RPMI7951 (cell line): Measurements from ENCODE around the gene PRKCI. TPM values are rescaled to one million over a fixed set of nuclear protein-coding genes. Genes with fewer than 3 reads are reported as not detected.
"Not testable (repeated sequence)": the region's sequence is repeated elsewhere in the genome, so short reads cannot be mapped to it uniquely, and the experiment has no call there.

ENCODE experiments used
- DNase-seq: peaks from one replicate; pipeline ENCODE4 v3.0.0-alpha.2; 2012; ENCODE audit warnings: low read depth
- total RNA-seq: library from RNA; depleted of rRNA; stranded (reverse); fragments of >200 nt; shearing (Covaris generic); gene quantifications from 2 replicates; pipeline ENCODE4 v1.2.3, GENCODE V29; 2014

PRKCI gene
- total RNA-seq, 1 experiment from 2014 or later: 36.2 TPM

GRCh38 chr3:170222647-170223541 lies 670 bp downstream of the PRKCI start:
- peak; percentile 23 for DNase-seq

DNA sequence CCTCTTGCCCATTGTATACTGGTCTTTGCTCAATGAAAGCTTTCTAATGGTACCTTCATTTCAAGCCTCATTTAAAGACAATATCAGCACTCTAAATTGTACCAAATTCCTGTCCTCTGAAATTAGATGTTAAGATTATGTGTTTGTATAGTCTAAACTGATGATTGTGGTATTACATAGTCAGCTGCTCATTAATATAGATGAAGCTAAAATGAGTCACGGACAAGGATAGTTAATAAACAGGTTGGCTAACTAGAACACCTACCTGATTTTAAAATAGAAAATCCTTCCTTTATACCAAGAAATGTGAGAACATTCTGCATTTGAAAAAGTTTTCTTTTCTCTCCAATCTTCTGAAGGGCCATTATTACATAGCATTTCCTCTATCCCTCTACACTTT lies 2.9 kb downstream of the PRKCI start:
- DNase-seq: no peak

DNA sequence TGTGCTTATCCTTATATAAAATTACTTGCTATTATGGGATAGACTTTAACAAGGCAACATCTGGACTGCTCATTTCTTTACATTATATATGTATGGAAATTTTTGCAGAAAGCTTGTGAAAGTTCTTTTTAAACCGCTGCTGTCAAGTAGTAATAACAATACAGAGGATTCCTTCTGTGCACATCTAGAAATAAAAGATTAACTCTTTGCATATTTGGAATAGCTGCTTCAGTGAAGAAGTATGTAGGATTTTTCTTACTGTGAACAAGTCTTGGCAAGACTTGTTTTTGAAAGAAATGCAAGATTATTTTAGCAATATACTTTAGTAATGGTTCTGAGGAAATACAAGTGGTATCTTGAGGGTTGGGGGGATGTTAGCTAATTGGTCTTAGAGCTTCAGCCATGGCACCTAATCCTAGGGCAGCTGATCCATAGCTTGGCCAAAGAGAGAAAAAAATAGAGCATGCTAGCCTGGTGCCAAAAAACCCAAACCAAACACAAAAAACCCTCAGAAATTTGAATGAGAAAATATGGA lies 4.3 kb downstream of the PRKCI start:
- no peak for DNase-seq

DNA sequence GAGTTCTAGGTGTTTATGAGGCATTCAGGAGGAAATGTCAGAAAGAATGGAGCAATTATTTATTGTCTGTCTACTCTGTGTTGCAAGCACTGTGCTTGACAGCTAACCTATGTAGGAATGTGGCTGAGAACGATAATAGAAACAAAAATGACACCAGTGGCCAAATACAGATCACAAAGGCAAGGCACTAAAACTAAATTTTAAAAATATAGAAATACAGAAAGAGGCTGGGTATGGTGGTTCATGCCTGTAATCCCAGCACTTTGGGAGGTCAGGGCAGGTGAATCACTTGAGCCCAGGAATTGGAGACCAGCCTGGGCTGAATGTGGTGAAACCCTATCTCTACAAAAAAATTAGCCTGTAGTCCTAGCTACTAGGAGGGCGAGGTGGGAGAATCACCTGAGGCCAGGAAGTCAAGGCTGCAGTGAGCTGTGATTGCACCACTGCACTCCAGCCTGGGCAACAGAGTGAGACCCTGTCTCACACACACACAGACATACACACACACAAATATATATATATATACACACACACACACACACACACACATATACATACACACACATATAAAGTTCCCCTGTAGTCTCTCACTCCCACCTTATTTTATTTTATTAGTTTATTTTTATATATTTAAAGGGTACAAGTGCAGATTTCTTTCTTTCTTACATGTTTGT lies 6.0 kb downstream of the PRKCI start:
- DNase-seq: no peak

DNA sequence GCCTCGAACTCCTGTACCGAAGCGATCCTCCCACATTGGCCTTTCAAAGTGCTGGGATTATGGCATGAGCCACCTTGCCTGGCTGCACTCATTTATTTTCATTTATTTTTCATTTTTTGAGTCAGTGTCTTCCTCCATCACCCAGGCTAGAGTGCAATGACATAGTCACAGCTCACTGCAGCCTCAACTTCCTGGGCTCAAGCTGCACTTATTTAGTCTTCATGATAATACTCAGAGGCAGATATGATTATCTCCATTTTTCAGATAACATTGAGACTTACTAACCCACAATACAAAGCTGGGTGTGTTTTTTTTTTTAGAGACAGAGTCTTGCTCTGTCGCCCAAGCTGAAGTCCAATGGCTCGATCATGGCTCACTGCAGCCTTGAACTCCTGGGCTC lies 10.0 kb downstream of the PRKCI start:
- no peak for DNase-seq

DNA sequence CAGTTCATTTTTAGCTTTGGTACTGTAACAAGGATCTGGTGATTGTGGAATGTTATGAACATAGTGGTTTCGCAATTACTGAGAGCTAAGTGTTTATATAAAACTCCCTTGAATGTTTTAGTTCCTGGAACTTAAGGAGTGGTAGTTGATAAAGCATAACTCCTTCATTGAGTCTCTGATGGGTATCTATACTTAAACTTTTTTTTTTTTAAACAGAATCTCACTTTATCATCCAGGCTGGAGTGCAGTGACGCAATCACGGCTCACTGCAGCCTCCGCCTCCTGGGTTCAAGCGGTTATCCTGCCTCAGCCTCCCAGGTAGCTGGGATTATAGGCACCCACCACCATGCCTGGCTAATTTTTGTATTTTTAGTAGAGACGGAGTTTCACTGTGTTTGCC lies 11.3 kb downstream of the PRKCI start:
- DNase-seq: peak; percentile 18

- DNase-seq: no peak
These were observed 17.9 kb downstream of the PRKCI start for GRCh38 chr3:170240142-170240541.

DNA sequence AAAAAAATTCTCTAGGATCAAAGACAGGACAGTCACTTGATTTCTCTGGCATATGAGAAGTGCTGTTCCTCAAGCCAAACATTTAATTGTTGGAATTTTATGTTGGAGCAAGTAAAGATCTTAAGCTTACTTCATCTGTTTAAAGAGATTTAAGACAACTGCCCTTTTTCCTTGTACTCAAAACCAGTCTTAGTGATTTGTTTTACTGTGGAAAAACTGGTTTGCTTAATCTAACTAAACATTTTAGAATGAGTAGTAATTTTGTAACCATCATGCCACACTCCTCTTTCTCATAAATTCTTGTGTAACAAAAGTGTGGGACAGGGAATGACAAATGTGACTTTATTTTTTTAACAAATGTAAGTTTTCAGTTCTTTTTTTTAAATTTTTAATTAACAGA lies 18.4 kb downstream of the PRKCI start:
- no peak for DNase-seq

DNA sequence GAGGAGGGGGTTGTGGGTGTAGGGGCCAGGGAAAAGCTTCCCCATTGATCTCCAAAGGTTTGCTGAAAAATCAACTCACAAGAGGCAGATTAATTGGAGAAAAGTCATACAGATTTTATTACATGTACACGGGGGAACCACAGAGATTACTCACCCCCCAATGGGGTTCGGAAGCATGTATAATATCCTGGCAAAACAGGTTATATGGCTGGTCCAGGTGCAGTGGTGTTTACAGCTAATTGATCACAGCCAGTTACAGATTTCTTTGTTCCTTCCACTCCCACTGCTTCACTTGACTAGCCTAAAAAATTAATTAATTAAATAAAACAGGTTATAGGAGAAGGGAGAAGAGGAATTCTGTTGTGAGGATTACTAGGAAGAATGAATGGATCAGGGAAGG lies 22.4 kb downstream of the PRKCI start:
- no peak for DNase-seq

- DNase-seq: no peak
These were observed 25.7 kb downstream of the PRKCI start for GRCh38 chr3:170247875-170248274.

- DNase-seq: no peak
These were observed 34.4 kb downstream of the PRKCI start for GRCh38 chr3:170256597-170256996.

DNA sequence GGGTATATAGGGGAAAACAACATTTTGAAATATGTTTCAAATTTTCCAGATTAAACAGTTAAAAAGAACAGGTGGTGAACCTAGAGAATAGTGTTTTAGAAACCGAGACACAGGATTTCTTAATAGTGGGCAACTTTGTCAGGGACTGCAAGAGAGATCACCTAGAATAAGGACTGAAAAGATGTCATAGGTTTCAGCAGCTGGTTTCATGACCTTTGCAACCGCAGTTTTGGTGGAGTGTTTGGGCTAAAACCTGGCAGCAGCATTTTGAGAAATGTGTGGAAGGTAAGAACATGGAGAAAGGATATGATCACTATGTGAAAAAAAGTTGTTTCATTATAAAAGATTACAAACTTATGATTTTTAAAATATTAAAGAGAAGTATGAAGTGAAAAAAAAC lies 34.9 kb downstream of the PRKCI start:
- DNase-seq: no peak

DNA sequence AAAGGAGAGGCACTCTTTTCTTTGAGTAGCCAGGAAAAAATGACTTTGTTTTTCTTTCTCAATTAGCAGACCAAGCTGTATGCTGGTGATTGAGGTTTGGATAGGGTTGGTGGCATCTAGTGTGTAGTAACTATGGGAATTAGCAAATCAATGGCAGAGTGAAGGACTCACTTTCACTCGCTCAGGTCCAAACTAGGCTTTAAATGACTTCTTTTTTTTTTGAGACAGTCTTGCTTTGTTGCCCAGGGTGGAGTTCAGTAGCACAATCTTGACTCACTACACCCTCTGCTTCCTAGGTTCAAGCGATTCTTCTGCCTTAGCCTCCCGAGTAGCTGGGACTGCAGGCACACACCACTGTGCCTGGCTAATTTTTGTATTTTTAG lies 35.9 kb downstream of the PRKCI start:
- no peak for DNase-seq

- no peak for DNase-seq
These were observed 37.7 kb downstream of the PRKCI start for GRCh38 chr3:170259907-170260306.

DNA sequence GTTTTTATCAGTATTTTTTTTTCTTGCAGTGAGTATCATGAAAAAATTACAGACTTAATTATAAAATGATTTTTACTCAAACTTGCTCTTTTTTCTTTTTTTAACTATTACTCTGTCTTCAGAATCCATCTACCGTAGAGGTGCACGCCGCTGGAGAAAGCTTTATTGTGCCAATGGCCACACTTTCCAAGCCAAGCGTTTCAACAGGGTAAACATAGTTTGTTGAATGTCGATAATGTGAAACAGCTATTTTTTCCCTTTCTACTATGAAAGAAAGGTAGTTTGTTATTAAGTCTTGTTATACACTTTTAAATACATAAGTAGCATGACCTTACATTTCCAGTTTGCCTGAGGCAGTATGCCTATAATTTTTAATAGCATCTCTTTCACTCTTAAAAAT lies 45.6 kb downstream of the PRKCI start:
- DNase-seq: no peak

GRCh38 chr3:170269673-170270254 lies 47.5 kb downstream of the PRKCI start:
- not testable (repeated sequence) for DNase-seq

DNA sequence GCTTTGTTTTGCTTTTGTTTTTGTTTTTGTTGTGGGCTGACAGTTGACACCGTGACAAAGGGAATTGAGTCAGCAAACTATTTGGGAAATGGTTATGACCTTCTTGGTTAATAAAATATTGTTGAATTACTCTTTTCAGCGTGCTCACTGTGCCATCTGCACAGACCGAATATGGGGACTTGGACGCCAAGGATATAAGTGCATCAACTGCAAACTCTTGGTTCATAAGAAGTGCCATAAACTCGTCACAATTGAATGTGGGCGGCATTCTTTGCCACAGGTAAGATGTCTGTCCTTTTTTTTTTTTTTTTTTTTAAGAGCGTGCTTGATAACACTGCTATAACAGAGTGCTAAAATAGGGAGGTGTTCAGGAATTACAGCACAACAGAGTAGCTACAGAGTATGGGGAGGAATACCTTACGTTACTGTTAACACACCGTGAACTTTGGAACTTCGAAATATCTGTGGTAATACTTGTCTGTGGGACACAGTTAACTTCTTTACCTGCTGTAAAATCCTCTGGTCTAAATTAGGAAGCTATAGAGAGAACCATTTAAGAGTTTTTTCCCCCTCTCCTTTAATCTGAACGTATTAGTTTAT lies 48.2 kb downstream of the PRKCI start:
- no peak for DNase-seq

GRCh38 chr3:170274641-170275040 lies 52.4 kb downstream of the PRKCI start:
- DNase-seq: no peak

- no peak for DNase-seq
These were observed 53.6 kb downstream of the PRKCI start for GRCh38 chr3:170275832-170276231.

GRCh38 chr3:170277311-170277710 lies 55.1 kb downstream of the PRKCI start:
- DNase-seq: not testable (repeated sequence)

DNA sequence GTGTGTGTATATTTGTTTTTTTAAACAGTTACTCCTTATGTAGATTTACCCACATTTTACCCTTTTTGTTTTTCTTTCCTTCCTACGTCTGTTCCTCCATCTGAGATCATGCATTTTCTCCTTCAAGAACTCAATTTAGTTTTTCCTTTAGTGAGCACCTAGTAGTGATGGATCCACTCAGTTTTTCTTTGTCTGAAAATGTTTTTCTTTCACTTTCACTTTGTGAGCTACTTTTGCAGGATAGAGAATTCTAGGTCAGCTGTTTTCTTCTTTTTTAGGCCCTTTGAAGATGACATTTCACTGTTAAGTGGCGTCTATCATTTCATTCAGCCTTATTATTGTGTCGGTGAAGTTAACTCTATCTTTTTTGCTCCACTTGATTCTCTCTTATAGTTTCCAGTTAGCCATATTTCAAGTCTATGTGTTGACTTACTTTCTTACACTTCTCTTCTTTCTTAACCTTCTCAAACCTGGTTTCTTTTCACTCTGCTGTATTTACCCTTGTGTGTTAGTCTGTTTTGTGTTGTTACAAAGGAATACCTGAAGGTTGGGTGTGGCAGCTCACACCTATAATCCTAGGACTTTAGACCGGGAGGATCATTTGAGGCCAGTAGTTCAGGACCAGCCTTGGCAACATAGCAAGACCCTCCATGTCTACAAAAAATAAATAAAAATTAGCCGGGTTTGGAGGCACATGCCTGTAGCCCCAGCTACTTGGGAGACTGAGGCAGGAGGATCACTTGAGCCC lies 55.8 kb downstream of the PRKCI start:
- peak; percentile 27 for DNase-seq
